Sigmoid colon (tissue), 4 donors: Measurements from ENCODE around the gene SLC5A7.

ENCODE experiments used
- CTCF ChIP-seq, 4 experiments: fragments of 450-650 bp in 3 of 4; fragments of 200-600 bp in 1 of 4; IDR thresholded peaks; one replicate each; pipeline ENCODE4 v1.5.1; 2016 to 2019; ENCODE audit warnings: antibody characterized with exemption in 4 of 4, mild to moderate bottlenecking in 3 of 4, moderate library complexity in 2 of 4
- EP300 ChIP-seq, 4 donors: sonication (generic); formaldehyde crosslinking; IDR thresholded peaks; one replicate each; pipeline ENCODE4 v1.6.1; 2017; ENCODE audit warnings: antibody characterized with exemption in 4 of 4
- POLR2A ChIP-seq, 2 donors: fragments of 450-650 bp; IDR thresholded peaks; one replicate each; pipeline ENCODE4 v1.6.1; 2016; ENCODE audit warnings: antibody characterized with exemption in 2 of 2, mild to moderate bottlenecking in 2 of 2, moderate library complexity in 2 of 2
- POLR2AphosphoS5 ChIP-seq, 4 donors: sonication (generic); formaldehyde crosslinking; IDR thresholded peaks; one replicate each; pipeline ENCODE4 v1.6.1; 2017; ENCODE audit warnings: antibody characterized with exemption in 4 of 4

- TF ChIP-seq CTCF (IDR thresholded peaks at IDR 0.05), result no peak
- no peak for TF ChIP-seq POLR2AphosphoS5 (IDR thresholded peaks at IDR 0.05)
- TF ChIP-seq POLR2A (IDR thresholded peaks at IDR 0.05), result no peak
- no peak for TF ChIP-seq EP300 (IDR thresholded peaks at IDR 0.05)
Observed at GRCh38 chr2:108010912-108011591, 24.7 kb downstream of the SLC5A7 start.
